B cell (primary cell): Measurements from ENCODE around the gene EVA1A.

ENCODE experiments used
- EZH2 ChIP-seq: IDR thresholded peaks from 2 replicates; pipeline ENCODE4 v1.6.1; 2012; ENCODE audit warnings: borderline replicate concordance, low read depth, mild to moderate bottlenecking, moderate library complexity, low read length; ENCODE audit not compliant: insufficient read depth, poor library complexity, severe bottlenecking
- TF ChIP-seq, protein P1 (sequence below): fragments of 200-600 bp; IDR thresholded peaks from one replicate; pipeline ENCODE4 v1.8.0; 2022; ENCODE audit warnings: antibody characterized with exemption, mild to moderate bottlenecking

DNA sequence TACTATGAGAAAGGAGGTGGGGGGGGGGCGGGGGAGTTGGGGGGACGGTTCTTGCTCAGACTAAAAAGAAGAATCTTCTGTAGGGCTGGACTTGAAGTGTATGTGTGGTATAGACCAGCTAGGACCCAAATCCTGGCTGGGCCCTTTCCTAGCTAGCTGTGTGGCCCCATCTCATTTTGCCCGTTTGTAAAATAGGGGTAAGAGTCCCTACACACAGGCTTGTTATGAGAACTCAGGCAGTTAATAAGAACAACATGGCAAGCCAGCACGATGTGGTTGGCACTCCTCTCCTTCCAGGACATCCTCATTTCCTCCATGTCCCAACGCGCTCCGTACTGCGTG is 1.1 kb downstream of the EVA1A start:
- TF ChIP-seq EZH2, result no peak
- TF ChIP-seq, protein P1, sequence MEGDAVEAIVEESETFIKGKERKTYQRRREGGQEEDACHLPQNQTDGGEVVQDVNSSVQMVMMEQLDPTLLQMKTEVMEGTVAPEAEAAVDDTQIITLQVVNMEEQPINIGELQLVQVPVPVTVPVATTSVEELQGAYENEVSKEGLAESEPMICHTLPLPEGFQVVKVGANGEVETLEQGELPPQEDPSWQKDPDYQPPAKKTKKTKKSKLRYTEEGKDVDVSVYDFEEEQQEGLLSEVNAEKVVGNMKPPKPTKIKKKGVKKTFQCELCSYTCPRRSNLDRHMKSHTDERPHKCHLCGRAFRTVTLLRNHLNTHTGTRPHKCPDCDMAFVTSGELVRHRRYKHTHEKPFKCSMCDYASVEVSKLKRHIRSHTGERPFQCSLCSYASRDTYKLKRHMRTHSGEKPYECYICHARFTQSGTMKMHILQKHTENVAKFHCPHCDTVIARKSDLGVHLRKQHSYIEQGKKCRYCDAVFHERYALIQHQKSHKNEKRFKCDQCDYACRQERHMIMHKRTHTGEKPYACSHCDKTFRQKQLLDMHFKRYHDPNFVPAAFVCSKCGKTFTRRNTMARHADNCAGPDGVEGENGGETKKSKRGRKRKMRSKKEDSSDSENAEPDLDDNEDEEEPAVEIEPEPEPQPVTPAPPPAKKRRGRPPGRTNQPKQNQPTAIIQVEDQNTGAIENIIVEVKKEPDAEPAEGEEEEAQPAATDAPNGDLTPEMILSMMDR, result no peak
